Measurements from ENCODE around the gene CLDN25. TPM values are rescaled to one million over a fixed set of nuclear protein-coding genes. Genes with fewer than 3 reads are reported as not detected.

CLDN25 gene
- polyA plus RNA-seq, 1 donor (not counting 4 experiments of a cell fraction or from before 2014, with no cell fraction given) = not detected

- H4K20me1 ChIP-seq (ENCODE audit: control insufficient read depth, extremely low read depth, insufficient read depth, low read length) = no peaks in the 10 kb centered on the region
- H3K9me1 ChIP-seq (ENCODE audit: control insufficient read depth, extremely low read depth, insufficient read depth, low read length) = no peaks in the 10 kb centered on the region
- dilution Hi-C loops (cut with MboI; ENCODE audit: extremely low pct_ligation_motif_present, low sequenced_read_pairs) = no loop called here
- H2AFZ ChIP-seq (ENCODE audit: control insufficient read depth, low read length) = no peak overlapping the region
- H3K27ac ChIP-seq (ENCODE audit: control insufficient read depth, insufficient read depth, low read length) = no peak overlapping the region
- no peaks in the 10 kb centered on the region for H3K79me2 ChIP-seq (ENCODE audit: control insufficient read depth, insufficient read depth, low read length)
- no peak overlapping the region for H3K4me3 ChIP-seq (ENCODE audit: control insufficient read depth in 2 of 3, extremely low read depth in 1 of 3, insufficient read depth in 2 of 3, low read depth in 1 of 3, low read length in 3 of 3)
- FAIRE-seq = no peak
- H3K36me3 ChIP-seq (ENCODE audit: control insufficient read depth in 2 of 2, extremely low read depth in 1 of 2, insufficient read depth in 2 of 2, low read length in 2 of 2) = peaks cover 0 to 1% of the 10 kb centered on the region in 2 experiments
- no peak overlapping the region for H3K9ac ChIP-seq (ENCODE audit: control insufficient read depth, extremely low read depth, insufficient read depth, low read length)
- H3K9me3 ChIP-seq (ENCODE audit: control insufficient read depth, low read depth, low read length) = no peaks in the 10 kb centered on the region
- no peaks in the 10 kb centered on the region for H3K27me3 ChIP-seq (ENCODE audit: control insufficient read depth, extremely low read depth, insufficient read depth, low read length)
- DNase-seq (ENCODE audit: low read depth, low spot score) = no peak
- peaks cover 2% of the 10 kb centered on the region for H3K4me1 ChIP-seq (ENCODE audit: control insufficient read depth, extremely low read depth, insufficient read depth, low read length)
- TF ChIP-seq EZH2 (IDR thresholded peaks at IDR 0.05; ENCODE audit: low read length) = no peak
- no peak for TF ChIP-seq CTCF (optimal IDR thresholded peaks at IDR 0.05 in 1 of 3, IDR thresholded peaks at IDR 0.05 in 1 of 3, conservative IDR thresholded peaks at IDR 0.05 in 1 of 3; ENCODE audit: extremely low read depth in 1 of 3, insufficient read depth in 2 of 3, low read length in 3 of 3)
- H3K4me2 ChIP-seq (ENCODE audit: control insufficient read depth, extremely low read depth, insufficient read depth, low read depth, low read length) = no peak overlapping the region
Measured at GRCh38 chr11:113814181-113814580, 34.6 kb downstream of the CLDN25 start.

GRCh38 chr11:113817162-113817561, 37.6 kb downstream of the CLDN25 start:
- H4K20me1 ChIP-seq (ENCODE audit: control insufficient read depth, extremely low read depth, insufficient read depth, low read length) = no peaks in the 10 kb centered on the region
- H3K9me3 ChIP-seq (ENCODE audit: control insufficient read depth, low read depth, low read length) = no peaks in the 10 kb centered on the region
- dilution Hi-C loops (cut with MboI; ENCODE audit: extremely low pct_ligation_motif_present, low sequenced_read_pairs) = no loop called here
- H3K4me3 ChIP-seq (ENCODE audit: control insufficient read depth in 2 of 3, extremely low read depth in 1 of 3, insufficient read depth in 2 of 3, low read depth in 1 of 3, low read length in 3 of 3) = no peak overlapping the region
- H2AFZ ChIP-seq (ENCODE audit: control insufficient read depth, low read length) = no peak overlapping the region
- H3K4me2 ChIP-seq (ENCODE audit: control insufficient read depth, extremely low read depth, insufficient read depth, low read depth, low read length) = no peak overlapping the region
- TF ChIP-seq CTCF (optimal IDR thresholded peaks at IDR 0.05 in 1 of 3, IDR thresholded peaks at IDR 0.05 in 1 of 3, conservative IDR thresholded peaks at IDR 0.05 in 1 of 3; ENCODE audit: extremely low read depth in 1 of 3, insufficient read depth in 2 of 3, low read length in 3 of 3) (no peak), EZH2 (IDR thresholded peaks at IDR 0.05; ENCODE audit: low read length) (no peak)
- DNase-seq (ENCODE audit: low read depth, low spot score) (no peak), FAIRE-seq (no peak)
- H3K36me3 ChIP-seq (ENCODE audit: control insufficient read depth in 2 of 2, extremely low read depth in 1 of 2, insufficient read depth in 2 of 2, low read length in 2 of 2) = peaks cover 4 to 8% of the 10 kb centered on the region in 2 experiments
- peaks cover 2% of the 10 kb centered on the region for H3K4me1 ChIP-seq (ENCODE audit: control insufficient read depth, extremely low read depth, insufficient read depth, low read length)
- no peaks in the 10 kb centered on the region for H3K9me1 ChIP-seq (ENCODE audit: control insufficient read depth, extremely low read depth, insufficient read depth, low read length)
- no peak overlapping the region for H3K27ac ChIP-seq (ENCODE audit: control insufficient read depth, insufficient read depth, low read length)
- no peaks in the 10 kb centered on the region for H3K79me2 ChIP-seq (ENCODE audit: control insufficient read depth, insufficient read depth, low read length)
- no peaks in the 10 kb centered on the region for H3K27me3 ChIP-seq (ENCODE audit: control insufficient read depth, extremely low read depth, insufficient read depth, low read length)
- no peak overlapping the region for H3K9ac ChIP-seq (ENCODE audit: control insufficient read depth, extremely low read depth, insufficient read depth, low read length)

Data from keratinocyte (primary cell).